Activated CD4-positive, alpha-beta T cell treated with anti-CD3 and anti-CD28 coated beads for 24 hours (primary cell): ENCODE data around the gene TAS2R16.

Experiments used
- DNase-seq, 2 donors: peaks; one replicate each; pipeline ENCODE4 v3.0.0-alpha.2; 2020; ENCODE audit warnings: low read depth in 2 of 2

TAS2R16 gene

GRCh38 chr7:122995600-122995999 is at the start of gene TAS2R16:
Gene TAS2R16 (minus strand): TSS chr7:122995700. CDS start chr7:122995634, 66 bp downstream.
- DNase-seq: no peak

- no peak for DNase-seq
Observed at GRCh38 chr7:123043642-123044041, 48.1 kb upstream of the TAS2R16 start.

GRCh38 chr7:123041101-123041500 is 45.6 kb upstream of the TAS2R16 start:
- no peak for DNase-seq

GRCh38 chr7:123039269-123039668 is 43.8 kb upstream of the TAS2R16 start:
- no peak for DNase-seq

GRCh38 chr7:123034106-123034505 is 38.6 kb upstream of the TAS2R16 start:
- no peak for DNase-seq

GRCh38 chr7:123030631-123031030 is 35.1 kb upstream of the TAS2R16 start:
- no peak for DNase-seq

GRCh38 chr7:123028339-123028738 is 32.8 kb upstream of the TAS2R16 start:
- DNase-seq: no peak

- no peak for DNase-seq
Observed at GRCh38 chr7:123026251-123026650, 30.8 kb upstream of the TAS2R16 start.

GRCh38 chr7:123024989-123025758 is 29.7 kb upstream of the TAS2R16 start:
- no peak for DNase-seq

- DNase-seq: no peak
Observed at GRCh38 chr7:123023126-123023525, 27.6 kb upstream of the TAS2R16 start.

- DNase-seq: no peak
Observed at GRCh38 chr7:123022576-123022975, 27.1 kb upstream of the TAS2R16 start.

GRCh38 chr7:123012435-123012834 is 16.9 kb upstream of the TAS2R16 start:
- DNase-seq: no peak

GRCh38 chr7:123011766-123012369 is 16.4 kb upstream of the TAS2R16 start:
- no peak for DNase-seq

GRCh38 chr7:123004931-123005330 is 9.4 kb upstream of the TAS2R16 start:
- DNase-seq: no peak

GRCh38 chr7:123003539-123004126 is 8.1 kb upstream of the TAS2R16 start:
- no peak for DNase-seq

GRCh38 chr7:122989577-122989976 is 5.9 kb downstream of the TAS2R16 start:
- DNase-seq: no peak

- no peak for DNase-seq
Observed at GRCh38 chr7:122989041-122989440, 6.5 kb downstream of the TAS2R16 start.

GRCh38 chr7:122988333-122988732 is 7.2 kb downstream of the TAS2R16 start:
- DNase-seq: no peak

- DNase-seq: no peak
Observed at GRCh38 chr7:122987463-122987862, 8.0 kb downstream of the TAS2R16 start.

- no peak for DNase-seq
Observed at GRCh38 chr7:122984021-122984420, 11.5 kb downstream of the TAS2R16 start.

GRCh38 chr7:122983261-122983660 is 12.2 kb downstream of the TAS2R16 start:
- no peak for DNase-seq

GRCh38 chr7:122975341-122975740 is 20.2 kb downstream of the TAS2R16 start:
- DNase-seq: no peak

GRCh38 chr7:122974229-122974628 is 21.3 kb downstream of the TAS2R16 start:
- DNase-seq: no peak
